Heart right ventricle (tissue), 16 donors: ENCODE results near the gene TMEM132D. TPM values are rescaled to one million over a fixed set of nuclear protein-coding genes. Genes with fewer than 3 reads are reported as not detected.

Source experiments
- ATAC-seq, 8 donors: fragments of 200-7000 bp; cut with Tn5 transposase; one replicate each; pipeline ENCODE4 v1.9.1; 2020; ENCODE audit warnings: mild to moderate bottlenecking in 8 of 8, moderate library complexity in 8 of 8, moderate number of reproducible peaks in 1 of 8
- DNase-seq, 2 donors: peaks; one replicate each; pipeline ENCODE4 v3.0.0-alpha.2; 2020
- H3K27ac ChIP-seq, 10 donors: fragments of 200-600 bp; sonication (generic) in 2 of 10; one replicate each; pipeline versions ENCODE4 v1.5.0 to v1.8.0; 2020 to 2022; ENCODE audit warnings: mild to moderate bottlenecking in 3 of 10
- H3K27me3 ChIP-seq, 7 donors: fragments of 200-600 bp; one replicate each; pipeline ENCODE4 v1.8.0; 2021 to 2022; ENCODE audit warnings: mild to moderate bottlenecking in 2 of 7
- H3K36me3 ChIP-seq, 9 donors: fragments of 200-600 bp; sonication (generic) in 1 of 9; one replicate each; pipeline versions ENCODE4 v1.5.0 to v1.8.0; 2020 to 2022; ENCODE audit warnings: mild to moderate bottlenecking in 2 of 9
- H3K4me1 ChIP-seq, 9 donors: fragments of 200-600 bp; sonication (generic) in 1 of 9; one replicate each; pipeline versions ENCODE4 v1.5.0 to v1.8.0; 2020 to 2022; ENCODE audit warnings: mild to moderate bottlenecking in 4 of 9
- H3K4me3 ChIP-seq, 10 donors: fragments of 200-600 bp; sonication (generic) in 2 of 10; one replicate each; pipeline versions ENCODE4 v1.5.0 to v1.8.0; 2020 to 2022; ENCODE audit warnings: mild to moderate bottlenecking in 7 of 10, moderate library complexity in 2 of 10
- H3K9me3 ChIP-seq, 11 donors: fragments of 200-600 bp in 10 of 11; sonication (generic) in 2 of 11; one replicate each; pipeline versions ENCODE4 v1.5.0 to v1.8.0; 2013 to 2022; ENCODE audit warnings: mild to moderate bottlenecking in 2 of 11, control low read depth in 1 of 11, moderate library complexity in 1 of 11
- CTCF ChIP-seq, 9 donors: fragments of 200-600 bp; sonication (generic) in 2 of 9; IDR thresholded peaks; one replicate each; pipeline versions ENCODE4 v1.5.0 to v1.8.0; 2021 to 2022; ENCODE audit warnings: antibody characterized with exemption in 9 of 9, mild to moderate bottlenecking in 5 of 9, moderate library complexity in 1 of 9
- WGBS, 2 donors: extraction: QIAGEN DNeasy Blood & Tissue Kit; methylation state at CpG; one replicate each; pipeline ENCODE4 v1.1.7; 2013; ENCODE audit warnings: inconsistent platforms in 1 of 2; 5-methylcytosine and 5-hydroxymethylcytosine counted together
- intact Hi-C, 10 donors: fragments of 100-400 bp; cut with DNase I; formaldehyde crosslinking; loops; one replicate each; pipeline versions ENCODE4 v1.11.1 to v1.14.2; 2022
- polyA plus RNA-seq, 2 donors: library from polyadenylated mRNA; stranded (reverse); fragments of 200-250 nt; gene quantifications; one replicate each; pipeline ENCODE4 v1.2.3, GENCODE V29; 2013
- total RNA-seq, 10 donors: library from RNA; stranded (reverse); fragmentation: NEBNext Ultra II Directional in 3 of 10; extraction: Animal tissue kit (Norgen Biotek cat#: 25700) in 3 of 10; gene quantifications; one replicate each; pipeline versions ENCODE4 v1.2.1 to v1.2.4, GENCODE V29; 2021 to 2023
- donor health status: Arrhythmogenic right ventricular cardiomyopathy.
- donor health status: ischemic (EF 13 %, LVEDD 7.1; RV severe dilation, severe dysfunction).
- donor health status: healthy with polysubstance abuse.
- donor health status: DM: no; HTN: yes; CAD: no.
- donor health status: DM: no; HTN: no; CAD: no.
- donor health status: ischemic (EF 25% LVEDD 6.9; RV normal size, moderate dysfunction).
- donor health status: ischemic (EF 25% LVEDD 5.7; RV mildly dilated, moderate dysfunction).
- donor health status: healthy.
- donor health status: DM: yes; HTN: yes; CAD: no.
- donor health status: Ischemic cardiomyopathy.
- donor health status: ischemic (EF 35%, LVEDD 5.7; RV mildly dilated, moderate dysfunction).
- donor health status: nonischemic (EF 11% LVEDD 7.7; RV severe dilation, severe dysfunction).
- donor health status: DM: yes; HTN: yes; CAD: no.
- donor health status: PGD.
- donor health status: ischemic (EF 29% LVEDD 5.4; RV normal size, mild dysfunction).
- donor health status: nonischemic (EF 23%, LVEDD 6.1; RV moderate dilation, normal function).

The TMEM132D gene
- total and polyA plus RNA-seq, 12 donors, result not detected

GRCh38 chr12:129401572-129401971 is 502.3 kb downstream of the TMEM132D start:
- no peak overlapping the region for H3K27ac ChIP-seq
- intact Hi-C loops, result no loop called here
- H3K4me3 ChIP-seq, result no peak overlapping the region
- H3K36me3 ChIP-seq, result no peaks in the 10 kb centered on the region
- 48 to 62% methylated on average over 4 of the region's 4 CpGs for WGBS, 2 donors
- no peak for DNase-seq
- H3K9me3 ChIP-seq, result peaks cover 0 to 21% (median 0%) of the 10 kb centered on the region in 11 donors
- TF ChIP-seq CTCF (IDR thresholded peaks at IDR 0.05), result no peak
- no peaks in the 10 kb centered on the region for H3K4me1 ChIP-seq
- no peak for ATAC-seq
- H3K27me3 ChIP-seq, result no peaks in the 10 kb centered on the region

- Histone ChIP-seq H3K36me3 (no peaks in the 10 kb centered on the region), H3K9me3 (peaks cover 0 to 14% (median 0%) of the 10 kb centered on the region in 11 donors), H3K27ac (no peak overlapping the region), H3K27me3 (no peaks in the 10 kb centered on the region), H3K4me3 (no peak overlapping the region), H3K4me1 (no peaks in the 10 kb centered on the region)
- 75 to 79% methylated on average over 16 of the region's 16 CpGs for WGBS, 2 donors
- no peak for DNase-seq
- TF ChIP-seq CTCF (IDR thresholded peaks at IDR 0.05), result no peak
- intact Hi-C loops, result no loop called here
- ATAC-seq, result no peak
Measured at GRCh38 chr12:129394177-129394825, 509.5 kb downstream of the TMEM132D start.

GRCh38 chr12:129393357-129393937 is 510.4 kb downstream of the TMEM132D start:
- no peaks in the 10 kb centered on the region for H3K4me1 ChIP-seq
- intact Hi-C loops, result no loop called here

GRCh38 chr12:129385637-129385990 is 518.2 kb downstream of the TMEM132D start:
- Histone ChIP-seq H3K27ac (no peak overlapping the region), H3K9me3 (peaks cover 0 to 41% (median 0%) of the 10 kb centered on the region in 11 donors), H3K36me3 (no peaks in the 10 kb centered on the region), H3K27me3 (peaks cover 0 to 6% (median 0%) of the 10 kb centered on the region in 7 donors), H3K4me3 (no peak overlapping the region), H3K4me1 (no peaks in the 10 kb centered on the region)
- TF ChIP-seq CTCF (IDR thresholded peaks at IDR 0.05), result no peak
- DNase-seq (no peak), ATAC-seq (no peak)
- intact Hi-C loops, result no loop called here
- WGBS, 2 donors, result 74 to 82% methylated on average over 1 of the region's 1 CpG

More at GRCh38 chr12:129393357-129393937, 510.4 kb downstream of the TMEM132D start:
- Histone ChIP-seq H3K27me3 (no peaks in the 10 kb centered on the region), H3K4me3 (no peak overlapping the region), H3K9me3 (peaks cover 0 to 9% (median 0%) of the 10 kb centered on the region in 11 donors), H3K27ac (no peak overlapping the region), H3K36me3 (no peaks in the 10 kb centered on the region)
- 64 to 70% methylated on average over 5 of the region's 5 CpGs for WGBS, 2 donors
- DNase-seq (no peak), ATAC-seq (no peak)
- TF ChIP-seq CTCF (IDR thresholded peaks at IDR 0.05), result no peak
